Psoas muscle (tissue), 8 donors: Measurements from ENCODE around the gene VWA2. TPM values are rescaled to one million over a fixed set of nuclear protein-coding genes. Genes with fewer than 3 reads are reported as not detected.

Source experiments
- ATAC-seq, 4 donors: fragments of 200-7000 bp; cut with Tn5 transposase; one replicate each; pipeline ENCODE4 v1.9.1; 2020; ENCODE audit warnings: moderate library complexity in 3 of 4, mild to moderate bottlenecking in 2 of 4
- DNase-seq, 2 donors: peaks; one replicate each; pipeline ENCODE4 v3.0.0-alpha.2; 2020
- H3K27ac ChIP-seq: fragments of 200-600 bp; one replicate; pipeline ENCODE4 v1.8.0; 2022
- H3K27me3 ChIP-seq, 3 donors: fragments of 200-600 bp in 1 of 3; one replicate each; pipeline versions ENCODE4 v1.6.1 to v1.8.0; 2013 to 2022; ENCODE audit warnings: low read length in 2 of 3, mild to moderate bottlenecking in 2 of 3, moderate library complexity in 1 of 3; ENCODE audit not compliant: insufficient read depth in 3 of 3
- H3K36me3 ChIP-seq, 2 donors: fragments of 200-600 bp in 1 of 2; one replicate each; pipeline versions ENCODE4 v1.6.1 to v1.8.0; 2013 to 2022; ENCODE audit warnings: low read depth in 1 of 2, mild to moderate bottlenecking in 1 of 2, moderate library complexity in 1 of 2; ENCODE audit not compliant: insufficient read depth in 1 of 2
- H3K4me1 ChIP-seq: fragments of 200-600 bp; one replicate; pipeline ENCODE4 v1.8.0; 2022
- H3K4me3 ChIP-seq: fragments of 200-600 bp; one replicate; pipeline ENCODE4 v1.8.0; 2022; ENCODE audit warnings: mild to moderate bottlenecking
- H3K9me3 ChIP-seq: fragments of 200-600 bp; one replicate; pipeline ENCODE4 v1.8.0; 2022
- WGBS, 3 donors: extraction: QIAGEN DNeasy Blood & Tissue Kit; methylation state at CpG; one replicate each; pipeline versions ENCODE4 v1.1.6 to v1.1.7; 2013; 5-methylcytosine and 5-hydroxymethylcytosine counted together
- intact Hi-C, 2 donors: fragments of 100-400 bp; cut with DNase I; formaldehyde crosslinking; loops; one replicate each; pipeline versions ENCODE4 v1.11.0 to v1.14.2; 2022
- polyA plus RNA-seq, 3 donors: library from polyadenylated mRNA; stranded (reverse); fragments of 200-250 nt; gene quantifications; one replicate each; pipeline ENCODE4 v1.2.3, GENCODE V29; 2013
- total RNA-seq, 4 donors: library from RNA; stranded (reverse); fragmentation: NEBNext Ultra II Directional in 2 of 4; extraction: Animal tissue kit (Norgen Biotek cat#: 25700) in 2 of 4; gene quantifications; one replicate each; pipeline versions ENCODE4 v1.2.1 to v1.2.4, GENCODE V29; 2021 to 2023
- TF ChIP-seq, protein P1 (sequence below): fragments of 200-600 bp; IDR thresholded peaks from one replicate; pipeline ENCODE4 v1.8.0; 2022; ENCODE audit warnings: antibody characterized with exemption
- donor health status: healthy with polysubstance abuse.
- donor health status: DM: no; HTN: no; CAD: no; lungs with moderate emphysema.
- donor health status: Bipolar disorder and iron deficiency.
- donor health status: healthy.
- donor health status: DM: yes; HTN: yes; CAD: no.
- donor health status: DM: no; HTN: no; CAD: no.
- donor health status: DM: no; HTN: no; CAD: no.
- donor health status: DM: yes; HTN: yes; CAD: no.

The VWA2 gene
- total and polyA plus RNA-seq, 7 donors: not detected

DNA sequence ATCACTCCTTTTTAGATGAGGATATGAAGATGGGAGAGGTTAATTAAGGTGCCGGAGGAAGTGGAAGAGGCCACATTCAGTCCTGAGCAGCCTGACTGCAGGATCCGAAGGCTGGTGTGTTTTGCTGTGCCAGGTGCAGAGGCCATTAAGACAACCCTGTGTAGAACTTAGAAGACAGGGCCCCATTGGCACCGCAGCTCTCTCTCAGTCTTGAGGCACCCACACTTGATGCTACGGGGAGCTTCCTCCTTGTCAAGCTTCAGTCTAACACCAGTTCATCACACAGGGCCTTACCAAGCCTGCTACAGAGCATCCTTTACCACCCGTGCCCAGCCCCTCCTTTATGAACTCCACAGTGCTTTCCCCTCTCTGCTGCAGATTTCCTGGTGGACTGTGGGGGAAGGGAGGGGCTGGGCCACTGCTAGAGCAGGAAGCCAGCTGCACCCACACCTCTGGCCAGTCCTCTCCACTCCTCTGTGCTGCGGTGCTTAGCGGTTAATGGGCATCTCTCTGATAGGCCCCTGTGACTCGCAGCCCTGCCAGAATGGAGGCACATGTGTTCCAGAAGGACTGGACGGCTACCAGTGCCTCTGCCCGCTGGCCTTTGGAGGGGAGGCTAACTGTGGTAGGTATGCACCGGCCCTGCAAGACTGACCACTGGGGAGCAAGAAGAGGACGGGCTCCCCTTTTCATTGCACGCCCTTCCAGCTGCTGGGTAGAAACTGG lies 45.5 kb downstream of the VWA2 start:
- intact Hi-C loops: no loop called here
- H3K4me1 ChIP-seq: no peaks in the 10 kb centered on the region
- H3K36me3 ChIP-seq: no peaks in the 10 kb centered on the region
- ATAC-seq: no peak
- no peaks in the 10 kb centered on the region for H3K9me3 ChIP-seq
- no peak overlapping the region for H3K27ac ChIP-seq
- WGBS, 3 donors: 63 to 78% (median 63%) methylated on average over 13 of the region's 13 CpGs
- H3K4me3 ChIP-seq: no peak overlapping the region
- H3K27me3 ChIP-seq: no peaks in the 10 kb centered on the region
- no peak for DNase-seq
- TF ChIP-seq, protein P1, sequence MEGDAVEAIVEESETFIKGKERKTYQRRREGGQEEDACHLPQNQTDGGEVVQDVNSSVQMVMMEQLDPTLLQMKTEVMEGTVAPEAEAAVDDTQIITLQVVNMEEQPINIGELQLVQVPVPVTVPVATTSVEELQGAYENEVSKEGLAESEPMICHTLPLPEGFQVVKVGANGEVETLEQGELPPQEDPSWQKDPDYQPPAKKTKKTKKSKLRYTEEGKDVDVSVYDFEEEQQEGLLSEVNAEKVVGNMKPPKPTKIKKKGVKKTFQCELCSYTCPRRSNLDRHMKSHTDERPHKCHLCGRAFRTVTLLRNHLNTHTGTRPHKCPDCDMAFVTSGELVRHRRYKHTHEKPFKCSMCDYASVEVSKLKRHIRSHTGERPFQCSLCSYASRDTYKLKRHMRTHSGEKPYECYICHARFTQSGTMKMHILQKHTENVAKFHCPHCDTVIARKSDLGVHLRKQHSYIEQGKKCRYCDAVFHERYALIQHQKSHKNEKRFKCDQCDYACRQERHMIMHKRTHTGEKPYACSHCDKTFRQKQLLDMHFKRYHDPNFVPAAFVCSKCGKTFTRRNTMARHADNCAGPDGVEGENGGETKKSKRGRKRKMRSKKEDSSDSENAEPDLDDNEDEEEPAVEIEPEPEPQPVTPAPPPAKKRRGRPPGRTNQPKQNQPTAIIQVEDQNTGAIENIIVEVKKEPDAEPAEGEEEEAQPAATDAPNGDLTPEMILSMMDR: no peak

DNA sequence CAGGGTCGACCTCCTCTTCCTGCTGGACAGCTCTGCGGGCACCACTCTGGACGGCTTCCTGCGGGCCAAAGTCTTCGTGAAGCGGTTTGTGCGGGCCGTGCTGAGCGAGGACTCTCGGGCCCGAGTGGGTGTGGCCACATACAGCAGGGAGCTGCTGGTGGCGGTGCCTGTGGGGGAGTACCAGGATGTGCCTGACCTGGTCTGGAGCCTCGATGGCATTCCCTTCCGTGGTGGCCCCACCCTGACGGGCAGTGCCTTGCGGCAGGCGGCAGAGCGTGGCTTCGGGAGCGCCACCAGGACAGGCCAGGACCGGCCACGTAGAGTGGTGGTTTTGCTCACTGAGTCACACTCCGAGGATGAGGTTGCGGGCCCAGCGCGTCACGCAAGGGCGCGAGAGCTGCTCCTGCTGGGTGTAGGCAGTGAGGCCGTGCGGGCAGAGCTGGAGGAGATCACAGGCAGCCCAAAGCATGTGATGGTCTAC lies 46.9 kb downstream of the VWA2 start:
- WGBS, 3 donors: 86 to 90% (median 88%) methylated on average over 30 to 31 of the region's 31 CpGs
- Histone ChIP-seq H3K27ac (no peak overlapping the region), H3K36me3 (no peaks in the 10 kb centered on the region), H3K4me1 (no peaks in the 10 kb centered on the region), H3K4me3 (no peak overlapping the region), H3K27me3 (no peaks in the 10 kb centered on the region), H3K9me3 (no peaks in the 10 kb centered on the region)
- peak in 1 of 2 donors; percentile 50 for DNase-seq
- ATAC-seq: no peak
- intact Hi-C loops: no loop called here
- TF ChIP-seq, protein P1: no peak

DNA sequence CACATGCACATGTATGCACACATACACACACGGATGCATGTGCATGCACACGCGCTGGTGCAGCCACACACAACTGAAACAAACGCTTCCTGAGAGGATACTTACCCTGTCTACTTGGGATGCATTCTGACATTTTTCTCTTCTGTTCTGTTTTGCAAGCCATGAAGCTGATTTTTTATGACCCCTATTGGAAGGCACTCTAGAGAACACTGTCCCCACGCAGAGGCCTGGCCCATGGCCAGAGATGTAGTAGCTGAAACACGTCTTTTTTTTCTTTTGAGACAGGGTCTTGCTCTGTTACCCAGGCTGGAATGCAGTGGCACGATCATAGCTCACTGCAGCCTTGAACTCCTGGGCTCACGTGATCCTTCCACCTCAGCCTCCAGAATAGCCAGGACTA lies 47.9 kb downstream of the VWA2 start:
- Histone ChIP-seq H3K27me3 (no peaks in the 10 kb centered on the region), H3K27ac (no peak overlapping the region), H3K4me1 (no peaks in the 10 kb centered on the region), H3K4me3 (no peak overlapping the region), H3K9me3 (no peaks in the 10 kb centered on the region), H3K36me3 (no peaks in the 10 kb centered on the region)
- ATAC-seq: no peak
- DNase-seq: peak in 1 of 2 donors; percentile 8
- intact Hi-C loops: no loop called here
- WGBS, 3 donors: 59 to 63% (median 61%) methylated on average over 8 of the region's 8 CpGs
- TF ChIP-seq, protein P1: no peak

DNA sequence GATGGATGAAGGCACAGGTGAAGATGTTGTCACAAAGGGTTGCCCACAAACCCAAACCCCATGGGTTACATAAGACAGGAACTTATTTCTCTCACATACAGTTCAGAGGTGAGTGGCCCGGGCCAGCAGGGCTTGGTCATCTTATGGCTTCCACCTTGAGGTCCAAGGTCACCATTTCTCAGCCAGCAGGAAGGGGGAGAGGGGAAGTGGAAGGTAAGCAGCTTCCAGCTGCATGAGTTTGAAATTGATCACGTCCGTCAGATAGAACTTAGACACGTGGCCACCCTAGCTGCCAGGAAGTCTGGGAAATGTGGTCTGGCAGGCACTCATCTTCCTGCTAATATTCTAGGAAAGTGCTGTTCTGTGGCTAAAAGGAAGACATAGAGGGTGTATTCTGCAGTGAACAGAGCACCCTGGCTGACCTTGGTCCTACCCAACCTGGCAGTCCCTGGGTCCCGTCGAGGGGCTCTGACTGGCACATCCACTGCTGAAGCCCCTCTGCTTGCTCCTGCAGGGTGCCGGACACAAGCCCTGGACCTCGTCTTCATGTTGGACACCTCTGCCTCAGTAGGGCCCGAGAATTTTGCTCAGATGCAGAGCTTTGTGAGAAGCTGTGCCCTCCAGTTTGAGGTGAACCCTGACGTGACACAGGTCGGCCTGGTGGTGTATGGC lies 49.5 kb downstream of the VWA2 start:
- TF ChIP-seq, protein P1: no peak
- DNase-seq (peak in 1 of 2 donors; percentile 19), ATAC-seq (no peak)
- no peaks in the 10 kb centered on the region for H3K36me3 ChIP-seq
- intact Hi-C loops: no loop called here
- no peaks in the 10 kb centered on the region for H3K9me3 ChIP-seq
- H3K4me1 ChIP-seq: no peaks in the 10 kb centered on the region
- no peak overlapping the region for H3K27ac ChIP-seq
- WGBS, 3 donors: 69 to 75% (median 69%) methylated on average over 11 of the region's 11 CpGs
- no peaks in the 10 kb centered on the region for H3K27me3 ChIP-seq
- H3K4me3 ChIP-seq: no peak overlapping the region
